H9 (cell line): ENCODE results near the gene CCDC33. TPM values are rescaled to one million over a fixed set of nuclear protein-coding genes. Genes with fewer than 3 reads are reported as not detected.

Experiments
- DNase-seq: peaks from one replicate; pipeline ENCODE4 v3.0.0-alpha.2; 2017
- H2AFZ ChIP-seq: one replicate; pipeline ENCODE4 v1.6.1; 2013; ENCODE audit warnings: mild to moderate bottlenecking, low read length, control low read depth, moderate library complexity
- H2AK5ac ChIP-seq: 2 replicates; pipeline ENCODE4 v1.6.1; 2013; ENCODE audit warnings: low read length, control low read depth, mixed read lengths; ENCODE audit not compliant: insufficient read length
- H2BK120ac ChIP-seq: one replicate; pipeline ENCODE4 v1.6.1; 2013; ENCODE audit warnings: low read depth, mild to moderate bottlenecking, low read length, control low read depth, inconsistent platforms; ENCODE audit not compliant: poor library complexity, severe bottlenecking
- H2BK12ac ChIP-seq: 2 replicates; pipeline ENCODE4 v1.6.1; 2013; ENCODE audit warnings: low read length, control low read depth, mixed read lengths, low read depth; ENCODE audit not compliant: insufficient read length
- H2BK15ac ChIP-seq: 2 replicates; pipeline ENCODE4 v1.6.1; 2013; ENCODE audit warnings: low read depth, low read length, control low read depth
- H2BK20ac ChIP-seq: one replicate; pipeline ENCODE4 v1.6.1; 2013; ENCODE audit warnings: low read depth, mild to moderate bottlenecking, low read length, control low read depth, inconsistent platforms; ENCODE audit not compliant: poor library complexity, severe bottlenecking
- H2BK5ac ChIP-seq: 2 replicates; pipeline ENCODE4 v1.6.1; 2013; ENCODE audit warnings: low read length, control low read depth, mixed read lengths; ENCODE audit not compliant: insufficient read length
- H3K14ac ChIP-seq: 2 replicates; pipeline ENCODE4 v1.6.1; 2013; ENCODE audit warnings: low read length, control low read depth; ENCODE audit not compliant: insufficient read depth
- H3K18ac ChIP-seq: 2 replicates; pipeline ENCODE4 v1.6.1; 2013; ENCODE audit warnings: low read depth, mild to moderate bottlenecking, mixed read lengths, low read length, control low read depth; ENCODE audit not compliant: insufficient read length
- H3K23ac ChIP-seq: 2 replicates; pipeline ENCODE4 v1.6.1; 2013; ENCODE audit warnings: low read length, control low read depth, mixed read lengths, low read depth; ENCODE audit not compliant: insufficient read length
- H3K23me2 ChIP-seq: 2 replicates; pipeline ENCODE4 v1.6.1; 2013; ENCODE audit warnings: low read depth, mild to moderate bottlenecking, mixed read lengths, low read length, control low read depth; ENCODE audit not compliant: insufficient read length, poor library complexity, severe bottlenecking
- H3K27ac ChIP-seq: 2 replicates; pipeline ENCODE4 v1.5.1; 2013; ENCODE audit warnings: low read length, control low read depth, mixed read lengths, low read depth; ENCODE audit not compliant: insufficient read length
- H3K27me3 ChIP-seq: 2 replicates; pipeline ENCODE4 v1.6.1; 2013; ENCODE audit warnings: low read length, control low read depth, inconsistent platforms; ENCODE audit not compliant: insufficient read depth
- H3K4ac ChIP-seq: 2 replicates; pipeline ENCODE4 v1.6.1; 2013; ENCODE audit warnings: low read depth, mild to moderate bottlenecking, control low read depth, inconsistent platforms, low read length, moderate library complexity
- H3K4me1 ChIP-seq: 2 replicates; pipeline ENCODE4 v1.6.1; 2013; ENCODE audit warnings: low read length, control low read depth, inconsistent platforms; ENCODE audit not compliant: insufficient read depth
- H3K4me2 ChIP-seq: 2 replicates; pipeline ENCODE4 v1.6.1; 2013; ENCODE audit warnings: low read length, control low read depth, mixed read lengths; ENCODE audit not compliant: insufficient read length, insufficient read depth
- H3K56ac ChIP-seq: 2 replicates; pipeline ENCODE4 v1.6.1; 2013; ENCODE audit warnings: low read depth, mild to moderate bottlenecking, mixed read lengths, low read length, control low read depth; ENCODE audit not compliant: insufficient read length
- H3K79me1 ChIP-seq: 2 replicates; pipeline ENCODE4 v1.6.1; 2013; ENCODE audit warnings: low read depth, mild to moderate bottlenecking, moderate library complexity, low read length, control low read depth, inconsistent platforms; ENCODE audit not compliant: insufficient read depth, poor library complexity, severe bottlenecking
- H3K79me2 ChIP-seq: 2 replicates; pipeline ENCODE4 v1.6.1; 2013; ENCODE audit warnings: low read length, control low read depth, inconsistent platforms; ENCODE audit not compliant: insufficient read depth
- H3K9ac ChIP-seq: 2 replicates; pipeline ENCODE4 v1.6.1; 2013; ENCODE audit warnings: low read length, control low read depth, mixed read lengths; ENCODE audit not compliant: insufficient read length; ENCODE audit errors: extremely low read depth
- H3K9me3 ChIP-seq: one replicate; pipeline ENCODE4 v1.6.1; 2013; ENCODE audit warnings: low read depth, low read length, inconsistent platforms; ENCODE audit not compliant: control insufficient read depth
- H3T11ph ChIP-seq: one replicate; pipeline ENCODE4 v1.6.1; 2013; ENCODE audit warnings: mild to moderate bottlenecking, low read length, control low read depth, inconsistent platforms
- H4K20me1 ChIP-seq: one replicate; pipeline ENCODE4 v1.6.1; 2013; ENCODE audit not compliant: control insufficient read depth, insufficient read length, insufficient read depth
- H4K5ac ChIP-seq: 2 replicates; pipeline ENCODE4 v1.6.1; 2013; ENCODE audit warnings: low read depth, mild to moderate bottlenecking, mixed read lengths, low read length, control low read depth; ENCODE audit not compliant: insufficient read length
- H4K8ac ChIP-seq: replicated peaks from 2 replicates; pipeline ENCODE4 v1.6.1; 2013; ENCODE audit warnings: low read length, control low read depth, mixed read lengths, low read depth; ENCODE audit not compliant: insufficient read length
- H4K91ac ChIP-seq: 2 replicates; pipeline ENCODE4 v1.6.1; 2013; ENCODE audit warnings: low read depth, mild to moderate bottlenecking, moderate library complexity, mixed read lengths, low read length, control low read depth; ENCODE audit not compliant: insufficient read length
- H3K27ac Mint-ChIP-seq, 3 experiments: 2 replicates in 2 of 3; 3 replicates in 1 of 3; pipeline ENCODE4 v1.8.0; 2020 to 2021; ENCODE audit warnings: mixed read lengths in 3 of 3, mild to moderate bottlenecking in 1 of 3, moderate library complexity in 1 of 3
- H3K27me3 Mint-ChIP-seq: 2 replicates; pipeline ENCODE4 v1.8.0; 2021; ENCODE audit warnings: low read depth, mild to moderate bottlenecking, moderate library complexity, mixed read lengths
- H3K36me3 Mint-ChIP-seq, 3 experiments: 2 replicates in 2 of 3; 3 replicates in 1 of 3; pipeline ENCODE4 v1.8.0; 2020 to 2021; ENCODE audit warnings: low read depth in 3 of 3, mixed read lengths in 3 of 3; ENCODE audit not compliant: insufficient read depth in 1 of 3
- H3K4me1 Mint-ChIP-seq, 2 experiments: 2 replicates each; pipeline ENCODE4 v1.8.0; 2020; ENCODE audit warnings: mixed read lengths in 2 of 2
- H3K4me3 Mint-ChIP-seq, 2 experiments: 2 replicates in 1 of 2; 3 replicates in 1 of 2; pipeline ENCODE4 v1.8.0; 2020 to 2021; ENCODE audit warnings: mild to moderate bottlenecking in 2 of 2, mixed read lengths in 2 of 2, moderate library complexity in 1 of 2
- H3K9me3 Mint-ChIP-seq, 2 experiments: 2 replicates in 1 of 2; 3 replicates in 1 of 2; pipeline ENCODE4 v1.8.0; 2020; ENCODE audit warnings: mild to moderate bottlenecking in 2 of 2, mixed read lengths in 2 of 2, moderate library complexity in 1 of 2
- WGBS: extraction: QIAGEN DNeasy Blood & Tissue Kit; methylation state at CpG from one replicate; pipeline ENCODE4 v1.1.7; 2013; ENCODE audit warnings: missing lambda C conversion rate, low lambda C conversion rate, mixed read lengths; ENCODE audit not compliant: insufficient read length; ENCODE audit errors: extremely low coverage; 5-methylcytosine and 5-hydroxymethylcytosine counted together
- total RNA-seq: library from RNA; stranded (reverse); gene quantifications from 2 replicates; pipeline ENCODE4 v1.2.1, GENCODE V29; 2021
- TF ChIP-seq, protein P1 (sequence below): fragments of 200-600 bp; sonication (generic); conservative IDR thresholded peaks from 3 replicates; pipeline ENCODE4 v1.8.0; 2021; ENCODE audit warnings: antibody characterized with exemption, mild to moderate bottlenecking

Gene CCDC33
- total RNA-seq, 1 experiment from 2014 or later = 4.6 TPM

DNA sequence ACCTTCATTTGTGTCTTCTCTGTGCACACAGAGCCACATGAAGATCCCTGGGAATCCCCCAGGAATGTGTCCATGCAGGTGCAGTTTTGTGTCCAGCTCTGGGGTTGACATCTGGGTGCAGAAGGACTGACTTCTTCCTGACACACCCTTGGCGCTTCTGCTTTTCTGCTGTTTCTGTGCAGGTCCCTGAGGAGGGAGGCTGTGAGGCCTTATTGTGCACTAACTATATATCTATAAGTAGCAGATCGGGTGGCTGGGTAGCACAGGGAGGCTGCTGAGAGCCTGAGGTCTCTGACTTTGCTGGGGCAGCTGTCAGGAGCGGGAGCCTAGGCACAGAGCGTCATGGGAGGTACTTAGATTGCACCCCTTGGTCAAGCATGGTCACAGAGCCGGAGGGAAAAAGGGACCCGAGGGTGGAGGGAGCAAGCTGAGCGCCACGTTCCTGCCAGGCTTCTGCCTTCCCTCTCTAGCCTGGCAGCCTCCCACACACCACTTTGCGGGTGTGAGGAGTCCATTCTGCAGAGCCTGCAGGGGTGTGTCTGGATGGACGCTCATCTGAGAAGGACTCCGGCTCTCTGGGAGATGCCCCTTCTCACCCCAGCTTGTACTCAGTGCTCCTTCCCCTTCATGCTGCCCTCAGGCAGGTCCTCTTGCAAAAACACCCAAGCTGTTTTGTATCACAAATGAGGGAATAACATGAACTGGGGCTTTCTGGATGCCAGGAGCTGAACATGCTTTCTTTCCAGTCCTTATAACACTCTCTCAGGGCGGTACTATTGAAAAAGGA is 23.9 kb downstream of the CCDC33 start:
- no peak overlapping the region for H3K23ac ChIP-seq
- Mint-ChIP-seq H3K4me3 (no peak overlapping the region), H3K4me1 (peaks cover 27 to 46% of the 10 kb centered on the region in 2 experiments), H3K27ac (peak overlapping the region in 1 of 3 experiments; percentile 19; a peak in 1 of 7 replicates), H3K9me3 (no peaks in the 10 kb centered on the region; a peak in 1 of 5 replicates), H3K27me3 (peaks cover 20% of the 10 kb centered on the region), H3K36me3 (no peaks in the 10 kb centered on the region)
- H2BK20ac ChIP-seq = no peak overlapping the region
- H2BK5ac ChIP-seq = no peak overlapping the region
- TF ChIP-seq, protein P1, sequence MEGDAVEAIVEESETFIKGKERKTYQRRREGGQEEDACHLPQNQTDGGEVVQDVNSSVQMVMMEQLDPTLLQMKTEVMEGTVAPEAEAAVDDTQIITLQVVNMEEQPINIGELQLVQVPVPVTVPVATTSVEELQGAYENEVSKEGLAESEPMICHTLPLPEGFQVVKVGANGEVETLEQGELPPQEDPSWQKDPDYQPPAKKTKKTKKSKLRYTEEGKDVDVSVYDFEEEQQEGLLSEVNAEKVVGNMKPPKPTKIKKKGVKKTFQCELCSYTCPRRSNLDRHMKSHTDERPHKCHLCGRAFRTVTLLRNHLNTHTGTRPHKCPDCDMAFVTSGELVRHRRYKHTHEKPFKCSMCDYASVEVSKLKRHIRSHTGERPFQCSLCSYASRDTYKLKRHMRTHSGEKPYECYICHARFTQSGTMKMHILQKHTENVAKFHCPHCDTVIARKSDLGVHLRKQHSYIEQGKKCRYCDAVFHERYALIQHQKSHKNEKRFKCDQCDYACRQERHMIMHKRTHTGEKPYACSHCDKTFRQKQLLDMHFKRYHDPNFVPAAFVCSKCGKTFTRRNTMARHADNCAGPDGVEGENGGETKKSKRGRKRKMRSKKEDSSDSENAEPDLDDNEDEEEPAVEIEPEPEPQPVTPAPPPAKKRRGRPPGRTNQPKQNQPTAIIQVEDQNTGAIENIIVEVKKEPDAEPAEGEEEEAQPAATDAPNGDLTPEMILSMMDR = no peak
- no peaks in the 10 kb centered on the region for H3K27me3 ChIP-seq
- H3K79me1 ChIP-seq = no peaks in the 10 kb centered on the region
- H2AFZ ChIP-seq = no peak overlapping the region
- no peak overlapping the region for H3K4me2 ChIP-seq
- H3K14ac ChIP-seq = no peak overlapping the region
- H3T11ph ChIP-seq = no peak overlapping the region
- peaks cover 12% of the 10 kb centered on the region; the same call in 1 of the 2 replicates for H3K4me1 ChIP-seq
- no peak overlapping the region for H3K56ac ChIP-seq
- H4K5ac ChIP-seq = no peak overlapping the region
- no peak overlapping the region for H4K91ac ChIP-seq
- no peak for DNase-seq
- no peak overlapping the region for H3K4ac ChIP-seq
- no peak overlapping the region for H4K8ac ChIP-seq
- H2BK120ac ChIP-seq = no peak overlapping the region
- no peak overlapping the region for H3K18ac ChIP-seq
- H3K27ac ChIP-seq = no peak overlapping the region
- no peak overlapping the region for H3K9ac ChIP-seq
- no peaks in the 10 kb centered on the region for H3K79me2 ChIP-seq
- H3K23me2 ChIP-seq = no peaks in the 10 kb centered on the region
- H2AK5ac ChIP-seq = no peak overlapping the region
- no CpG with 5 or more reads among the region's 12 CpGs for WGBS
- H2BK15ac ChIP-seq = no peak overlapping the region
- no peak overlapping the region for H2BK12ac ChIP-seq
- H3K9me3 ChIP-seq = no peaks in the 10 kb centered on the region
- H4K20me1 ChIP-seq = no peaks in the 10 kb centered on the region
